ENCODE results near the gene LHB.

The LHB gene

GRCh38 chr19:48989701-48990291 is 27.1 kb downstream of the LHB start:
- TF ChIP-seq EGR1 (IDR thresholded peaks at IDR 0.05) (no peak), FOXM1 (IDR thresholded peaks at IDR 0.05; ENCODE audit: borderline replicate concordance, low read depth) (no peak), NFIC (IDR thresholded peaks at IDR 0.05) (no peak), ZBTB7A (IDR thresholded peaks at IDR 0.05; ENCODE audit: low read depth) (no peak), TEAD4 (IDR thresholded peaks at IDR 0.05) (no peak)
- TF ChIP-seq, protein P1, sequence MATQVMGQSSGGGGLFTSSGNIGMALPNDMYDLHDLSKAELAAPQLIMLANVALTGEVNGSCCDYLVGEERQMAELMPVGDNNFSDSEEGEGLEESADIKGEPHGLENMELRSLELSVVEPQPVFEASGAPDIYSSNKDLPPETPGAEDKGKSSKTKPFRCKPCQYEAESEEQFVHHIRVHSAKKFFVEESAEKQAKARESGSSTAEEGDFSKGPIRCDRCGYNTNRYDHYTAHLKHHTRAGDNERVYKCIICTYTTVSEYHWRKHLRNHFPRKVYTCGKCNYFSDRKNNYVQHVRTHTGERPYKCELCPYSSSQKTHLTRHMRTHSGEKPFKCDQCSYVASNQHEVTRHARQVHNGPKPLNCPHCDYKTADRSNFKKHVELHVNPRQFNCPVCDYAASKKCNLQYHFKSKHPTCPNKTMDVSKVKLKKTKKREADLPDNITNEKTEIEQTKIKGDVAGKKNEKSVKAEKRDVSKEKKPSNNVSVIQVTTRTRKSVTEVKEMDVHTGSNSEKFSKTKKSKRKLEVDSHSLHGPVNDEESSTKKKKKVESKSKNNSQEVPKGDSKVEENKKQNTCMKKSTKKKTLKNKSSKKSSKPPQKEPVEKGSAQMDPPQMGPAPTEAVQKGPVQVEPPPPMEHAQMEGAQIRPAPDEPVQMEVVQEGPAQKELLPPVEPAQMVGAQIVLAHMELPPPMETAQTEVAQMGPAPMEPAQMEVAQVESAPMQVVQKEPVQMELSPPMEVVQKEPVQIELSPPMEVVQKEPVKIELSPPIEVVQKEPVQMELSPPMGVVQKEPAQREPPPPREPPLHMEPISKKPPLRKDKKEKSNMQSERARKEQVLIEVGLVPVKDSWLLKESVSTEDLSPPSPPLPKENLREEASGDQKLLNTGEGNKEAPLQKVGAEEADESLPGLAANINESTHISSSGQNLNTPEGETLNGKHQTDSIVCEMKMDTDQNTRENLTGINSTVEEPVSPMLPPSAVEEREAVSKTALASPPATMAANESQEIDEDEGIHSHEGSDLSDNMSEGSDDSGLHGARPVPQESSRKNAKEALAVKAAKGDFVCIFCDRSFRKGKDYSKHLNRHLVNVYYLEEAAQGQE (IDR thresholded peaks at IDR 0.05; ENCODE audit: low read depth), result no peak

- no peak for TF ChIP-seq YY1 (IDR thresholded peaks at IDR 0.05; ENCODE audit: low read depth)
- TF ChIP-seq TCF12 (IDR thresholded peaks at IDR 0.05; ENCODE audit: low read depth), result no peak
- no peak for TF ChIP-seq CREB1 (IDR thresholded peaks at IDR 0.05; ENCODE audit: low read depth)
- TF ChIP-seq, protein P1 (IDR thresholded peaks at IDR 0.05; ENCODE audit: low read depth), result no peak
- TF ChIP-seq MAX (IDR thresholded peaks at IDR 0.05), result no peak
- TF ChIP-seq TEAD4 (IDR thresholded peaks at IDR 0.05), result no peak
- TF ChIP-seq, protein P2, sequence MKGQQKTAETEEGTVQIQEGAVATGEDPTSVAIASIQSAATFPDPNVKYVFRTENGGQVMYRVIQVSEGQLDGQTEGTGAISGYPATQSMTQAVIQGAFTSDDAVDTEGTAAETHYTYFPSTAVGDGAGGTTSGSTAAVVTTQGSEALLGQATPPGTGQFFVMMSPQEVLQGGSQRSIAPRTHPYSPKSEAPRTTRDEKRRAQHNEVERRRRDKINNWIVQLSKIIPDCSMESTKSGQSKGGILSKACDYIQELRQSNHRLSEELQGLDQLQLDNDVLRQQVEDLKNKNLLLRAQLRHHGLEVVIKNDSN (IDR thresholded peaks at IDR 0.05), result no peak
- no peak for TF ChIP-seq CEBPB (IDR thresholded peaks at IDR 0.05)
- no peak for TF ChIP-seq FOXM1 (IDR thresholded peaks at IDR 0.05; ENCODE audit: borderline replicate concordance, low read depth)
Measured at GRCh38 chr19:48988860-48989259, 28.0 kb downstream of the LHB start.

- TF ChIP-seq EP300 (IDR thresholded peaks at IDR 0.05; ENCODE audit: borderline replicate concordance) (no peak), CREB1 (IDR thresholded peaks at IDR 0.05; ENCODE audit: low read depth) (no peak), MAX (IDR thresholded peaks at IDR 0.05) (no peak), EGR1 (IDR thresholded peaks at IDR 0.05) (no peak), TEAD4 (IDR thresholded peaks at IDR 0.05) (no peak), TAF1 (IDR thresholded peaks at IDR 0.05; ENCODE audit: low read depth) (no peak), FOXM1 (IDR thresholded peaks at IDR 0.05; ENCODE audit: borderline replicate concordance, low read depth) (no peak), TCF12 (IDR thresholded peaks at IDR 0.05; ENCODE audit: low read depth) (no peak), YY1 (IDR thresholded peaks at IDR 0.05; ENCODE audit: low read depth) (no peak), ZBTB7A (IDR thresholded peaks at IDR 0.05; ENCODE audit: low read depth) (no peak), CEBPB (IDR thresholded peaks at IDR 0.05) (no peak), NFIC (IDR thresholded peaks at IDR 0.05) (no peak), RAD21 (IDR thresholded peaks at IDR 0.05; ENCODE audit: low read depth) (no peak)
- TF ChIP-seq, protein P2 (IDR thresholded peaks at IDR 0.05), result no peak
- TF ChIP-seq, protein P1 (IDR thresholded peaks at IDR 0.05; ENCODE audit: low read depth), result no peak
Measured at GRCh38 chr19:48988286-48988685, 28.6 kb downstream of the LHB start.

GRCh38 chr19:48987323-48987722 is 29.6 kb downstream of the LHB start:
- TF ChIP-seq FOXM1 (IDR thresholded peaks at IDR 0.05; ENCODE audit: borderline replicate concordance, low read depth) (no peak), NFIC (IDR thresholded peaks at IDR 0.05) (no peak), EP300 (IDR thresholded peaks at IDR 0.05; ENCODE audit: borderline replicate concordance) (no peak), RAD21 (IDR thresholded peaks at IDR 0.05; ENCODE audit: low read depth) (0 out of 2 replicates have a peak, but pooled peaks have one; percentile 0)

DNA sequence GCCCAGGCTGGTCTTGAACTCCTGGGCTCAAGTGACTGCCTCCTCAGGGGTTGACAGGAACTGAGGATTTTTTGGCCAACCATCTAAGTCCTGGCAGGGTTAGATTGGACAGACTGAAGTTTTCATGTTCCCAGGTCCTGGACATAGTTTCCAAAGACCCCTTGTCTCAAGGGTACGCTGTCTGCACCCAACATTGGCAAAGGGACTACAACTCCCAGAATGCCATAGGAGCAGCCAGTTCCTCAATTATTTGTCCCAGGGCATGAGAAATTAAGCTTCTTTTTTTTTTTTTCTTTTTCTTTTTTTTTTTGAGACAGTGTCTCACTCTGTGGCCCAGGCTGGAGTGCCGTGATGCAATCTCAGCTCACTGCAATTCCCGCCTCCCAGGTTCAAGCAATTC is 30.7 kb downstream of the LHB start:
- TF ChIP-seq FOXM1 (IDR thresholded peaks at IDR 0.05; ENCODE audit: borderline replicate concordance, low read depth) (no peak), EP300 (IDR thresholded peaks at IDR 0.05; ENCODE audit: borderline replicate concordance) (no peak), YY1 (IDR thresholded peaks at IDR 0.05; ENCODE audit: low read depth) (no peak), ZBTB7A (IDR thresholded peaks at IDR 0.05; ENCODE audit: low read depth) (no peak), TAF1 (IDR thresholded peaks at IDR 0.05; ENCODE audit: low read depth) (no peak), EGR1 (IDR thresholded peaks at IDR 0.05) (no peak)
